Neuronal stem cell (in vitro differentiated cells): Measurements from ENCODE around the gene INVS.

ENCODE experiments used
- DNase-seq: peaks from one replicate; pipeline ENCODE4 v3.0.0-alpha.2; 2013; ENCODE audit warnings: low spot score
- H2AFZ ChIP-seq: one replicate; pipeline ENCODE4 v1.6.1; 2013; ENCODE audit warnings: mild to moderate bottlenecking, low read length, inconsistent platforms
- H2AK5ac ChIP-seq: 2 replicates; pipeline ENCODE4 v1.6.1; 2013; ENCODE audit warnings: low read depth, mild to moderate bottlenecking, inconsistent platforms, low read length, moderate library complexity, mixed read lengths
- H2BK120ac ChIP-seq: 2 replicates; pipeline ENCODE4 v1.6.1; 2013; ENCODE audit warnings: low read depth, mild to moderate bottlenecking, inconsistent platforms, low read length, moderate library complexity, mixed read lengths
- H2BK12ac ChIP-seq: one replicate; pipeline ENCODE4 v1.6.1; 2013; ENCODE audit warnings: low read length, inconsistent platforms
- H2BK15ac ChIP-seq: 2 replicates; pipeline ENCODE4 v1.6.1; 2013; ENCODE audit warnings: mild to moderate bottlenecking, low read length, inconsistent platforms, mixed read lengths
- H2BK5ac ChIP-seq: one replicate; pipeline ENCODE4 v1.6.1; 2013; ENCODE audit warnings: inconsistent platforms, mild to moderate bottlenecking, low read length, moderate library complexity
- H3K14ac ChIP-seq: one replicate; pipeline ENCODE4 v1.6.1; 2013; ENCODE audit warnings: low read length, inconsistent platforms
- H3K18ac ChIP-seq: 2 replicates; pipeline ENCODE4 v1.6.1; 2013; ENCODE audit warnings: low read length, inconsistent platforms
- H3K23ac ChIP-seq: 2 replicates; pipeline ENCODE4 v1.6.1; 2013; ENCODE audit warnings: low read depth, mild to moderate bottlenecking, mixed read lengths, low read length, inconsistent platforms; ENCODE audit not compliant: poor library complexity
- H3K27ac ChIP-seq: replicated peaks from 3 replicates; pipeline ENCODE4 v1.5.1; 2013; ENCODE audit warnings: low read length, inconsistent platforms
- H3K27me3 ChIP-seq, 3 experiments: 2 replicates each; pipeline ENCODE4 v1.6.1; 2013; ENCODE audit warnings: low read length in 3 of 3, mild to moderate bottlenecking in 2 of 3, inconsistent platforms in 1 of 3, low read depth in 1 of 3, mixed read lengths in 1 of 3, moderate library complexity in 1 of 3; ENCODE audit not compliant: control insufficient read depth in 3 of 3, insufficient read depth in 3 of 3
- H3K36me3 ChIP-seq, 2 donors: replicated peaks in 1 of 2; 2 replicates each; pipeline ENCODE4 v1.6.1; 2013; ENCODE audit warnings: low read length in 2 of 2; ENCODE audit not compliant: control insufficient read depth in 2 of 2, insufficient read depth in 2 of 2
- H3K4ac ChIP-seq: 2 replicates; pipeline ENCODE4 v1.6.1; 2013; ENCODE audit warnings: inconsistent platforms, mild to moderate bottlenecking, low read length, moderate library complexity
- H3K4me1 ChIP-seq, 2 donors: 1 replicate in 1 of 2; 2 replicates in 1 of 2; pipeline ENCODE4 v1.6.1; 2013; ENCODE audit warnings: low read length in 2 of 2, low read depth in 1 of 2; ENCODE audit not compliant: control insufficient read depth in 2 of 2, insufficient read depth in 1 of 2
- H3K4me2 ChIP-seq: one replicate; pipeline ENCODE4 v1.6.1; 2013; ENCODE audit warnings: mild to moderate bottlenecking, low read length, inconsistent platforms; ENCODE audit not compliant: insufficient read depth, poor library complexity, severe bottlenecking
- H3K4me3 ChIP-seq, 2 donors: 2 replicates each; pipeline ENCODE4 v1.5.1; 2013; ENCODE audit warnings: low read length in 2 of 2, mild to moderate bottlenecking in 2 of 2, inconsistent platforms in 1 of 2, moderate library complexity in 1 of 2
- H3K79me1 ChIP-seq: one replicate; pipeline ENCODE4 v1.6.1; 2013; ENCODE audit warnings: low read depth, mild to moderate bottlenecking, inconsistent platforms, low read length, moderate library complexity
- H3K9ac ChIP-seq: one replicate; pipeline ENCODE4 v1.6.1; 2013; ENCODE audit warnings: mild to moderate bottlenecking, low read depth, low read length, inconsistent platforms; ENCODE audit not compliant: poor library complexity
- H3K9me3 ChIP-seq, 2 donors: replicated peaks in 1 of 2; 2 replicates each; pipeline versions ENCODE3 to v1.6.1; 2013; ENCODE audit warnings: low read length in 2 of 2, mild to moderate bottlenecking in 2 of 2, inconsistent platforms in 1 of 2, low read depth in 1 of 2, mixed read lengths in 1 of 2, moderate library complexity in 1 of 2; ENCODE audit not compliant: control insufficient read depth in 2 of 2, insufficient read depth in 1 of 2
- H4K8ac ChIP-seq: one replicate; pipeline ENCODE4 v1.6.1; 2013; ENCODE audit warnings: low read depth, mild to moderate bottlenecking, inconsistent platforms, low read length, moderate library complexity
- H4K91ac ChIP-seq: one replicate; pipeline ENCODE4 v1.6.1; 2013; ENCODE audit warnings: low read length, low read depth, mild to moderate bottlenecking, inconsistent platforms; ENCODE audit not compliant: poor library complexity
- WGBS, 2 donors: extraction: QIAGEN DNeasy Blood & Tissue Kit; methylation state at CpG; one replicate each; pipeline ENCODE4 v1.1.7; 2013; ENCODE audit warnings: missing lambda C conversion rate in 2 of 2, mixed read lengths in 1 of 2; ENCODE audit not compliant: insufficient read length in 2 of 2, insufficient replicate concordance in 1 of 2; ENCODE audit errors: extremely low coverage in 2 of 2; 5-methylcytosine and 5-hydroxymethylcytosine counted together

INVS gene

DNA sequence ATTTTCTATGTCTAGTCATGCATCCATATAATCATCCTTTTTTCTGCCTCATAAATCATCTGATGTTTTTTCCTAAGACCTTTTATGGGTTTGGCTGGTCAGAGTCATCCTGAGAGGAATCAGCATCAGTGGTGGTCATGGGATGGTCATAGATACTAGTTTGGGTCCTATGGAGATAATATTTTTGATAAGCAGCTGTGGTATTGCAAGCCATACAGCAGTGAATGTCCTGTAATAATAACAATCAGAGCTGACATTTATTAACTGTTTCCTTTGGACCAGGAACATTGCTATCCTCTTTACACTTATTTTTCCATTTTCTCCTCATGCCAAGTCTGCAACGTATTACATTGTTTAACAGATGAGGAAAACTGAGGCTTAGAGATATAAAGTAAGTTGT, 170.6 kb downstream of the INVS start:
- H3K4me3 ChIP-seq, result no peak overlapping the region
- H3K23ac ChIP-seq, result no peak overlapping the region
- no peaks in the 10 kb centered on the region for H3K27me3 ChIP-seq
- no peak overlapping the region for H3K4ac ChIP-seq
- H2BK5ac ChIP-seq, result no peak overlapping the region
- no peaks in the 10 kb centered on the region for H3K9me3 ChIP-seq
- H4K91ac ChIP-seq, result no peak overlapping the region
- H3K79me1 ChIP-seq, result no peaks in the 10 kb centered on the region
- H3K27ac ChIP-seq, result no peak overlapping the region
- no peak overlapping the region for H3K14ac ChIP-seq
- no peak overlapping the region for H2BK15ac ChIP-seq
- DNase-seq, result no peak
- no peak overlapping the region for H4K8ac ChIP-seq
- no peak overlapping the region for H3K4me2 ChIP-seq
- no peak overlapping the region for H2AK5ac ChIP-seq
- no peak overlapping the region for H2AFZ ChIP-seq
- H3K18ac ChIP-seq, result no peak overlapping the region
- no peak overlapping the region for H3K9ac ChIP-seq
- no peak overlapping the region for H2BK120ac ChIP-seq
- H2BK12ac ChIP-seq, result no peak overlapping the region
- peaks cover 6 to 52% of the 10 kb centered on the region in 2 donors for H3K36me3 ChIP-seq
- WGBS, 2 donors, result no CpG with 5 or more reads among the region's 1 CpG
- no peaks in the 10 kb centered on the region for H3K4me1 ChIP-seq

DNA sequence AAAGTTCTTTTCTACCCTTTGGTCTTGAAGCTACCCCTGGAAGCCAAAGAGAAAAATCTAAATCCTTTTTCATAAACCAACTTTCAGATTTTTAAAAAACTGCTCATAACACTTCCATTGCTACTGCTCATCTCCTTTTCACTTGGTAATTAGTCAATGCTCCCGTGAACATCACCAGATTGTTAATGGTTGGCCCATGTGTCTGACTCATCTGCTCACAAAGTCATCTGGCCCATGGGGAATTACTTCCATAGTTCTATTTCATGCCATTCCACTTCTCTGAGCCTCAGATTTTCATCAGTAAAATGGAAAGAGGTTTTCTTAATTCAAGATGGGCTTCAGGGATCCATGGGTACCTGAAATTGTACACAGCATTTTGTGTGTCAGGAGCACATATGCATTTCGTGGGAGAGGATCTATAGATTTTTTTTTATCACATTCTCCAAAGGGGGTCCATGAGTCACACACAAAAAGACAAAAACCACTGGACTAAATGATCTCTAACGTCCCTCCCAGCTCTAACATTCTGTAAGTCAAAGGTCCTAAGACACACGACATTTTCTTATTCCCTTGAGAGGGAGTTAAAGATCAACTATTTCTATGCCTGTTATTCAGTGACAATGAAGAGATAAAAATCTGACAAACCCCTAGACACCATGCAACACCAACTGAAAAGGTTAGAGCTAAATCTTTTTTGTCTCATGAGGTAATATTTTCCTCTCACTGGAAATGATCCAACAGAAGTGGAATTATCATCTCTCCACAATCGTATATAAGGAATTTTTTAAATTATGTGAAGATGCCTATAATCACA, 178.3 kb downstream of the INVS start:
- Histone ChIP-seq H3K14ac (no peak overlapping the region), H3K36me3 (peaks cover 4 to 75% of the 10 kb centered on the region in 2 donors), H2BK5ac (no peak overlapping the region), H2BK12ac (no peak overlapping the region), H3K79me1 (no peaks in the 10 kb centered on the region), H3K4me1 (peaks cover 0 to 2% of the 10 kb centered on the region in 2 donors), H3K18ac (no peak overlapping the region), H2BK15ac (no peak overlapping the region), H4K8ac (no peak overlapping the region), H3K9ac (no peak overlapping the region), H3K27ac (no peak overlapping the region), H4K91ac (no peak overlapping the region), H2AK5ac (no peak overlapping the region), H2AFZ (no peak overlapping the region), H3K27me3 (no peaks in the 10 kb centered on the region), H3K9me3 (no peaks in the 10 kb centered on the region), H3K4ac (no peak overlapping the region), H2BK120ac (no peak overlapping the region), H3K4me3 (no peak overlapping the region), H3K4me2 (no peak overlapping the region), H3K23ac (no peak overlapping the region)
- no peak for DNase-seq
- no CpG with 5 or more reads among the region's 5 CpGs for WGBS, 2 donors

DNA sequence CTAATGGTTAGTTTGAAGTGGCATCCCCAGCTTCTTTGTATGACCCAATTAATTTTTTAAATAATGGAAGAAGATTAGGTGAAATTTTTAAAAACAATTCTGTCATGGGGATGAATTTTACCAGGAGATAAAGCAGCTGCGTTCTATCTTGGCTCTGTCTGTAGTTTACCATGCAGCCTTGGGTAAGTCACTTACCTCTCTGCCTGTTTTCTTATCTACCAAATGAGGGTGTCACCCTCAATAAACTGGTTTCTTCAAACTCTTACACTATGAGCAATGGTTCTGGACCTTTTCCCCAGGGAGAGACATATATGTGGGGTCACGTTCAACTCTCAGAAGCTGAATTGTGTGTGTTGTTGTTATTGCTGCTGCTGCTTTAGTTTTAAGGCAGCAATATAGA, 182.0 kb downstream of the INVS start:
- no peak overlapping the region for H2BK5ac ChIP-seq
- no peak overlapping the region for H3K4me2 ChIP-seq
- H3K27ac ChIP-seq, result no peak overlapping the region
- no peaks in the 10 kb centered on the region for H3K79me1 ChIP-seq
- no peak overlapping the region for H2BK12ac ChIP-seq
- no peak overlapping the region for H3K9ac ChIP-seq
- H3K18ac ChIP-seq, result no peak overlapping the region
- no peak overlapping the region for H3K23ac ChIP-seq
- H4K8ac ChIP-seq, result no peak overlapping the region
- no peak overlapping the region for H2AK5ac ChIP-seq
- H3K4me3 ChIP-seq, result no peak overlapping the region
- H2AFZ ChIP-seq, result no peak overlapping the region
- H3K36me3 ChIP-seq, result peaks cover 5 to 73% of the 10 kb centered on the region in 2 donors
- H2BK120ac ChIP-seq, result no peak overlapping the region
- H2BK15ac ChIP-seq, result no peak overlapping the region
- H3K4me1 ChIP-seq, result peaks cover 0 to 2% of the 10 kb centered on the region in 2 donors
- DNase-seq, result no peak
- WGBS, 2 donors, result no CpG with 5 or more reads among the region's 2 CpGs
- no peak overlapping the region for H3K4ac ChIP-seq
- H4K91ac ChIP-seq, result no peak overlapping the region
- H3K9me3 ChIP-seq, result peaks cover 5 to 20% of the 10 kb centered on the region in 2 donors
- no peak overlapping the region for H3K14ac ChIP-seq
- H3K27me3 ChIP-seq, result no peaks in the 10 kb centered on the region

DNA sequence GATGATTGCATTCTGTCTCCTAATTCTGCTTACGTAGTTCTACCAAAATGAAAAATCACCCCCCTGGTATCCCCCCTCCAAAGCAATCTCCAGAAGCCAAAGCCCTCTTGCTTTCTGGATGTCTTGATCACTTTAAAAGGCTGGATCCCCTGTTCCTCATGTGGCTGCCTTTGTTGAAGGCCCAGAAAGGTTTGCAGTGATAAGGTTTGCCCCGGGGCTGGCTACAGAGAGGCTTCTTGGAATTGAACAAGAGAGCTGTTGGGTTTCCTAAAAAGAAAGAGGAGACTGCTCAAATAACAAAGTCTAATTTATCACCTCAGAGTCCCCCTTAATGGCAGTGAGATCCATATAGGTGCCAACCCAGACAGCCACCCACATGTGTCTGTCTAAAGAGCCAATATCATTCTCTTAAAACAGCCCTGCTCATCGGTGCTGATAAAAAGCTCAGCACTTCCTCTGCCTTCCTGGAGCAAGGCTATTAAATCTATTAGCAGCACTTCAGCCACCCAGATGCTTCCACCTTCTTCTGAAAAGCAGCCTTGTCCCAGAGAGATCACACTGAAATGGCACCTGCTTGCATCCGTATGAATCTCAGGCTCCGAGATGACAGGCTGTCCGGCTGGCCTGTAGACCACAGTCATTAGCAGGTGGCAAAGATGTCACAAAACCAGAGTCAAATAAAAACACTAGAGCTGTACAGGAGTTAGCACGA, 182.8 kb downstream of the INVS start:
- Histone ChIP-seq H3K4ac (no peak overlapping the region), H3K4me1 (peaks cover 0 to 2% of the 10 kb centered on the region in 2 donors), H4K8ac (no peak overlapping the region), H3K9me3 (peaks cover 5 to 23% of the 10 kb centered on the region in 2 donors), H2BK5ac (no peak overlapping the region), H2AK5ac (no peak overlapping the region), H3K18ac (no peak overlapping the region), H3K36me3 (peaks cover 5 to 76% of the 10 kb centered on the region in 2 donors), H3K27ac (no peak overlapping the region), H3K23ac (no peak overlapping the region), H2BK15ac (no peak overlapping the region), H2AFZ (no peak overlapping the region), H3K9ac (no peak overlapping the region), H2BK120ac (no peak overlapping the region), H3K4me3 (no peak overlapping the region), H4K91ac (no peak overlapping the region), H3K14ac (no peak overlapping the region), H3K4me2 (no peak overlapping the region), H3K79me1 (no peaks in the 10 kb centered on the region), H3K27me3 (no peaks in the 10 kb centered on the region), H2BK12ac (no peak overlapping the region)
- DNase-seq, result no peak
- WGBS, 2 donors, result no CpG with 5 or more reads among the region's 7 CpGs
